Esophagus (tissue), 2 donors: ENCODE results near the gene ANKRD2. TPM values are rescaled to one million over a fixed set of nuclear protein-coding genes. Genes with fewer than 3 reads are reported as not detected.

Source experiments
- H3K27ac ChIP-seq, 2 donors: one replicate each; pipeline ENCODE4 v1.5.1; 2013; ENCODE audit warnings: low read depth in 2 of 2, mild to moderate bottlenecking in 2 of 2, inconsistent platforms in 1 of 2, low read length in 1 of 2, moderate library complexity in 1 of 2
- H3K27me3 ChIP-seq, 2 donors: one replicate each; pipeline ENCODE4 v1.6.1; 2013; ENCODE audit warnings: low read length in 2 of 2, control low read depth in 1 of 2, mild to moderate bottlenecking in 1 of 2; ENCODE audit not compliant: insufficient read depth in 2 of 2, control insufficient read depth in 1 of 2
- H3K36me3 ChIP-seq, 2 donors: one replicate each; pipeline ENCODE4 v1.6.1; 2013; ENCODE audit warnings: low read length in 1 of 2; ENCODE audit not compliant: control insufficient read depth in 2 of 2, insufficient read depth in 2 of 2
- H3K4me1 ChIP-seq, 2 donors: one replicate each; pipeline ENCODE4 v1.6.1; 2013; ENCODE audit warnings: low read length in 1 of 2; ENCODE audit not compliant: control insufficient read depth in 2 of 2, insufficient read depth in 2 of 2
- H3K4me3 ChIP-seq, 2 donors: one replicate each; pipeline ENCODE4 v1.5.1; 2013; ENCODE audit warnings: low read length in 2 of 2, mild to moderate bottlenecking in 2 of 2, low read depth in 1 of 2, moderate library complexity in 1 of 2
- H3K9me3 ChIP-seq, 2 donors: one replicate each; pipeline ENCODE4 v1.6.1; 2013; ENCODE audit warnings: mild to moderate bottlenecking in 2 of 2, low read depth in 1 of 2, low read length in 1 of 2, moderate library complexity in 1 of 2; ENCODE audit not compliant: control insufficient read depth in 2 of 2, insufficient read depth in 1 of 2
- WGBS, 2 donors: extraction: QIAGEN DNeasy Blood & Tissue Kit; methylation state at CpG; one replicate each; pipeline ENCODE4 v1.1.7; 2013; 5-methylcytosine and 5-hydroxymethylcytosine counted together
- polyA plus RNA-seq, 2 donors: library from polyadenylated mRNA; stranded (reverse); fragments of 200-250 nt; gene quantifications; one replicate each; pipeline ENCODE4 v1.2.3, GENCODE V29; 2013
- donor health status: healthy with polysubstance abuse.
- donor health status: Bipolar disorder and iron deficiency.

Gene ANKRD2
- polyA plus RNA-seq, 2 donors, result 0.43 to 0.46 TPM

DNA sequence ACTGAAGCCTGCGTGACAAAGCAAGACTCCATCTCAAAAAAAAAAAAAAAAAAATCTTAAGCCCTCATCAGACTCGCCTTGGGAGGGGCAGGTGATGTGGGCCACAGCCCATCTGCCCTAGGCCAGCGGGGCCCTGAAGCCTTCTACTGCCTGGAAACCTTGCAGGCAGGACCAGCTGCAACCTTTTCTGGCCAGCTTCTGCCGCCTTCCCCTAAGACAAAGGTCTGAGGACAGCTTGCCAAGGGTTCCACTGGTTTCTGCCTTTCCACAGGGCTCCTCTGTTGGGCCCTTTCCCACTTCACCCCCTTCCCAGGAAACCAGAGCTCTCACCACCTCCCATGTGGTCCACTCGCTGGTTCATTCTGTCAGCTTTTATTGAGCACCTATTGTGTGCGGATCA lies 38.7 kb upstream of the ANKRD2 start:
- H3K27ac ChIP-seq, result no peak overlapping the region
- 70 to 82% methylated on average over 6 of the region's 6 CpGs for WGBS, 2 donors
- H3K4me3 ChIP-seq, result no peak overlapping the region

GRCh38 chr10:97534746-97535367 lies 37.7 kb upstream of the ANKRD2 start:
- H3K4me3 ChIP-seq, result no peak overlapping the region
- H3K4me1 ChIP-seq, result peaks cover 0 to 8% of the 10 kb centered on the region in 2 donors
- no peaks in the 10 kb centered on the region for H3K9me3 ChIP-seq
- H3K27ac ChIP-seq, result no peak overlapping the region
- no peaks in the 10 kb centered on the region for H3K27me3 ChIP-seq
- H3K36me3 ChIP-seq, result no peaks in the 10 kb centered on the region
- 84 to 90% methylated on average over 6 of the region's 6 CpGs for WGBS, 2 donors

More for the DNA sequence above, 38.7 kb upstream of the ANKRD2 start:
- Histone ChIP-seq H3K27me3 (no peaks in the 10 kb centered on the region), H3K36me3 (no peaks in the 10 kb centered on the region), H3K9me3 (no peaks in the 10 kb centered on the region), H3K4me1 (peaks cover 0 to 4% of the 10 kb centered on the region in 2 donors)

DNA sequence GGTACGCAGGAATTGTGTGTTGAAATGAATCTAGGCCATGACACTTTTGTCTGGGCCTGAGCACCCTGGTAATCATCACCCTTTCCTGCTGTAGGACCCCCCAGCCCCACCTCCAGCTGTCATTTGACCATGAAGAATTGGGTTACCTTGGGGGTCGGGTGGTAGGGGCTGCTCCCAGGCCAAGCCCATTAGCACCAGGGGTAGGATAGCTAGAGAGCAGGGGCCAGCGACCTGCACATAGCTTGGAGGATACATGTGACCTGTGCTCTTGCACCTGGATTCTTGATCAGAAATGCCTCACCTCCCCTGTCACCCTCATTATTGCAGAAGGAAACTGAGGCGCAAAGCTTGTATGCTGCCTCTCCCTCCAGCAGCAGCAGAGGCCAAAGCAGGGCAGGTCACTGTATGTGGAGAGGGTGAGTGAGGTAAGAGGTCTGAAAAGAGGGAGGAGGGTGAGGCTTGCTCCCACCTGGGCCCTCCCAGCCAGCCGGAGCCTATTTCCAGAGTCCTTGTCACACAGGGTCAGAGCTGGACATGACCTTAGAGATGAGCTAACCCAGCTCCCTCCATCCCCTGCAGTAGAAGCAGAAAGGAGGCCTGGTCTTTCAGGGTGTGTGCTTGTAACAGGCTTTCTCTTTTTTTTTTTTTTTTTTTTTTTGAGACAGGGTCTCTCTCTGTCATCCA lies 35.3 kb upstream of the ANKRD2 start:
- H3K4me1 ChIP-seq, result peaks cover 2 to 17% of the 10 kb centered on the region in 2 donors
- 89 to 91% methylated on average over 5 of the region's 5 CpGs for WGBS, 2 donors
- no peaks in the 10 kb centered on the region for H3K9me3 ChIP-seq
- no peak overlapping the region for H3K4me3 ChIP-seq
- no peaks in the 10 kb centered on the region for H3K36me3 ChIP-seq
- H3K27me3 ChIP-seq, result no peaks in the 10 kb centered on the region
- no peak overlapping the region for H3K27ac ChIP-seq

- H3K4me1 ChIP-seq, result peaks cover 9 to 24% of the 10 kb centered on the region in 2 donors
- no peak overlapping the region for H3K4me3 ChIP-seq
- peak overlapping the region; percentile 36 to 75 for H3K27ac ChIP-seq
- H3K27me3 ChIP-seq, result no peaks in the 10 kb centered on the region
- H3K36me3 ChIP-seq, result no peaks in the 10 kb centered on the region
- 57 to 66% methylated on average over 4 of the region's 4 CpGs for WGBS, 2 donors
- no peaks in the 10 kb centered on the region for H3K9me3 ChIP-seq
Measured at GRCh38 chr10:97538411-97538810, 34.2 kb upstream of the ANKRD2 start.

DNA sequence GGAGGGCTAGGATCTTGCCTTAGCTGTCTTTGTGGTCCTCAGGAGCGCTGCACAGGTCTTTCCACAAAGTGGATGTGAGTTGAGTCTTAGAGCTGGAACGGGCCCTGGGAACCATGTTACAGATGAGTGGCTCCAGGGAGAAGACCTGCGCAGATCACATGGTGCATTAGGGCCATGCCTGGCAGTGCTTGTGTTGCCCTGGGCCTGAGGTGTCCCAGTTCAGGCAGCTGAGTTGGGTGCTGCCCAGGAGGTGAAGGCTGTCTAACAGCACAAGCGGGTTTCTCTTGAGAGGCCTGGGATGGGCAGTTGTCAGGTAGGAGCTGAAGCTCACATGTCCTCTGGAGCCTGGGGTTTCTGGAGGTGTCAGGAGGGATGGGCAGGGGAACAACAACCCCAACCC lies 33.7 kb upstream of the ANKRD2 start:
- Histone ChIP-seq H3K4me3 (no peak overlapping the region), H3K4me1 (peaks cover 9 to 26% of the 10 kb centered on the region in 2 donors), H3K9me3 (no peaks in the 10 kb centered on the region), H3K27ac (peak overlapping the region; percentile 69 to 75), H3K36me3 (no peaks in the 10 kb centered on the region), H3K27me3 (no peaks in the 10 kb centered on the region)
- 59 to 75% methylated on average over 4 of the region's 4 CpGs for WGBS, 2 donors

GRCh38 chr10:97539523-97540200 lies 32.9 kb upstream of the ANKRD2 start:
- 54 to 63% methylated on average over 6 of the region's 6 CpGs for WGBS, 2 donors
- H3K27ac ChIP-seq, result peak overlapping the region; percentile 69 to 75
- no peak overlapping the region for H3K4me3 ChIP-seq
- no peaks in the 10 kb centered on the region for H3K9me3 ChIP-seq
- no peaks in the 10 kb centered on the region for H3K36me3 ChIP-seq
- no peaks in the 10 kb centered on the region for H3K27me3 ChIP-seq
- peaks cover 9 to 22% of the 10 kb centered on the region in 2 donors for H3K4me1 ChIP-seq

DNA sequence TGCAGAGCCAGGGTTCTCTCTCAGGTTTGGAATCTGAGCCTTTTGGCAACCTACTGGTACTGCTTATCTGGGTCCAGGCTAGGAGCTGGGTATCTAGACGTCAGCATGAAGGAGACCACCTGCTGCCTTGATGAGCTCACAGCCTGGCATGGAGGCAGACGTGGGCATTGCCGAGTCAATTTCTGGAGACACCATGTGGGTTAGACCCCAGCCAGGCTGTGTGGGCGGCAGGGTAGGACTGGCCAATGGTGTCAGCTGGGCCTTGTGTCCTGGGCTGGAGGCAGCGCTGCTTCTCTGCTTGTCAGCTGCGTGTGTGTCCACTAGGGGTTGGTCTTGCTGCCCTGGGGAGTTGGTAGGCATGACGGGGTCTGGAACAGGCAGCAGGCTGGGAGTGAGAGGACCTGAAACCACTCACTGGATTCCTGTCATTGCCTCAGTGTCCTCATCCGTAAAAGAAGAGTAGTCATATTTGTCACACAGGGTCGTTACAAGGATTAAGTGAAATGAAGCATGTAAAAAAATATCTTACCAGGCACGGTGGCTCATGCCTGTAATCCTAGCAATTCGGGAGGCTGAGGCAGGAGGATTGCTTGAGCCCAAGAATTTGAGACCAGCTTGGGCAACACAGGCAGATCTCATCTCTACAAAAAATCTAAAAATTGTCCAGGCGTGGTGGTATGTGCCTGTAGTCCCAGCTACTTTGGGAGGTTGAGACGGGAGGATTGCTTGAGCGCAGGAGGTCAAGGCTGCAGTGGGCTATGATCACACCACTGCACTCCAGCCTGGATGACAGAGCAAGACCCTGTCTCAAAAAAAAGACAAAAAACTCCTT lies 31.7 kb upstream of the ANKRD2 start:
- no peaks in the 10 kb centered on the region for H3K36me3 ChIP-seq
- H3K9me3 ChIP-seq, result no peaks in the 10 kb centered on the region
- 86 to 90% methylated on average over 14 of the region's 14 CpGs for WGBS, 2 donors
- no peaks in the 10 kb centered on the region for H3K27me3 ChIP-seq
- H3K27ac ChIP-seq, result peak overlapping the region; percentile 22 to 37
- peaks cover 9 to 22% of the 10 kb centered on the region in 2 donors for H3K4me1 ChIP-seq
- no peak overlapping the region for H3K4me3 ChIP-seq

GRCh38 chr10:97542169-97543024 lies 30.2 kb upstream of the ANKRD2 start:
- Histone ChIP-seq H3K4me3 (no peak overlapping the region), H3K36me3 (no peaks in the 10 kb centered on the region), H3K27me3 (no peaks in the 10 kb centered on the region), H3K27ac (peak overlapping the region; percentile 94 to 99), H3K9me3 (no peaks in the 10 kb centered on the region), H3K4me1 (peaks cover 10 to 23% of the 10 kb centered on the region in 2 donors)
- 27 to 53% methylated on average over 9 of the region's 9 CpGs for WGBS, 2 donors
